ENCODE measurements around the gene KCNA1.
"Not testable (repeated sequence)": the region's sequence is repeated elsewhere in the genome, so short reads cannot be mapped to it uniquely, and the experiment has no call there.

The KCNA1 gene

GRCh38 chr12:4909734-4910501 lies at the start of gene KCNA1:
Gene KCNA1 (plus strand): TSS chr12:4909905. CDS start chr12:4911379, 1,474 bp downstream.
- peak in 1 of 2 experiments; percentile 24 for DNase-seq

DNA sequence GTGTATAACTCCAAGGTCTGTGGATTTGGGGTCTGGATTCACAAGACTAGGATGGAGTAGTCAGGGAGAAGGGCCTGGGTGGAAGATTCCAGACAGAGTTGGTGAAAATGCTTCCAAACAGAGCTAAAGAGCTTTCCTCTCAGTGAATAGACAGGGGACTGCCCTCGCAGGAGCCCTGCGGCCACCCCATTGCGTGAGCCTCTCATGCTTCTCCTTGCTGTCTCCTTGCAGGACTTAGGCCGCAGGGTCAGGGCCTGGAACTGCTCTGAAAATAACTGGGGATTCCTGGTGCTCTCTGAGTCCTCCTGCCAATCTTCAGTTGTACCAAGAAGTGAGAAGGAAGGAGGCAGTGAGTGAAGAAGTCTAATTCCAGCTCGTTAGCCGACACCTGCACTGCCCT lies 49.0 kb upstream of the KCNA1 start:
- DNase-seq: no peak

- DNase-seq: no peak
These were observed 46.9 kb upstream of the KCNA1 start for GRCh38 chr12:4862809-4863208.

DNA sequence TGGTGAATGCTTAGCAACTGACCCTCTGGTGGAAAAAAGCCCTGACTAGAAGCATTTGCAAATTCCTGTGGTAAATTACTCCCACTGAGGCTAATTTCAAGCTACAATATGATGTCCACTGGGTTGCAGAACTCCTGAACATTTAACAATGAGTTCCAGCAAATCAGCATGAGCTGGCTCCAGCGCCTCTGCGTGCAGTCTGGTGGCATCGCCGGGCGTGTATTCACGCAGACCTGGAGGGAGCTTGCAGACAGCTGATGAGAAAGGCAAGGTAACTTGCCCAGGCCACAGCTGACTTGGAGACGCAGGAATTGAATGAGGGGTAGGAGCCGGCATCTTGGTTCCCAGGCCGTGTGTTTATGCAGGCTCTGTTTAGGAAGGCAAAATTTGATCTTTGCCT lies 45.1 kb upstream of the KCNA1 start:
- no peak for DNase-seq

GRCh38 chr12:4865246-4865645 lies 44.5 kb upstream of the KCNA1 start:
- DNase-seq: no peak

- peak; percentile 6 to 49 for DNase-seq
These were observed 43.4 kb upstream of the KCNA1 start for GRCh38 chr12:4866299-4866698.

DNA sequence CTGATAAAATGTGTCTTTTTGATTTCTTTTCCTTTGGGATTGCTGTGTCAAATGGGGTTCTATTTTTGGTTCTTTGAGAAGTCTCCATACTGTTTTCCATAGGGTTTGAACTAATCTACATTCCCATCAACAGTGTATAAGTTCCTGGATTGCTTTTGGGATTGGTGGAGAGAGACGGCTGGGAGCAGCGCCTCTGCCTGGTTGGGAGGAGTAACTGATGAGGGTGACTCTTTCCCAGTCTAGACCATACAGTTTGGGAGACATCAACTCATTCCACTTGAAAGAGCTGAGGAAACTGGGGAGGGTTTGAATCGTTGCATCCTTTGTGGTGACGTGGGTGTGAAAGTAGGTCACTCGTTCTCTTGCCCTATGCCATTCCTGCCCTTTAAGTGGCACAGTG lies 42.3 kb upstream of the KCNA1 start:
- no peak for DNase-seq

- DNase-seq: no peak
These were observed 39.3 kb upstream of the KCNA1 start for GRCh38 chr12:4870423-4870822.

DNA sequence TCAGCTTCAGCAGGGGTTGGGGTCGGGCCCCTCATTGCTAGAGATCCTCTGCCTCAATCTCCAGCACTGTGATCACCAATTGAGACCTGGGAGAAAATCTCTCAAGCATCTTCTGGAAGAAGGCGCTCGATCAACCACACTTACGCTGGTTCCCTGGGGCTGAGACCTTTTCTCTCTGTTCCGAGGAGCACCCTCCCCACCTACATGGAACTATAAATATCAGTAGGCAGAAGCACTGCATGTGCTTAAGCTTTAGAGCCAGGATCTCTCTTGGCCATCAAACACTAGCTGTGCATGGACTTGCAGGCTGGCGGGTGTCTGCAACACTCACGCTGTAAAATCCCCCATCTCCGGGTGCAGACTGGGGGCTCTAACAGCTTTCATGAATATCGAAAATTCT lies 38.2 kb upstream of the KCNA1 start:
- DNase-seq: no peak

- DNase-seq: no peak
These were observed 35.8 kb upstream of the KCNA1 start for GRCh38 chr12:4873947-4874346.

GRCh38 chr12:4874671-4875070 lies 35.0 kb upstream of the KCNA1 start:
- DNase-seq: no peak

DNA sequence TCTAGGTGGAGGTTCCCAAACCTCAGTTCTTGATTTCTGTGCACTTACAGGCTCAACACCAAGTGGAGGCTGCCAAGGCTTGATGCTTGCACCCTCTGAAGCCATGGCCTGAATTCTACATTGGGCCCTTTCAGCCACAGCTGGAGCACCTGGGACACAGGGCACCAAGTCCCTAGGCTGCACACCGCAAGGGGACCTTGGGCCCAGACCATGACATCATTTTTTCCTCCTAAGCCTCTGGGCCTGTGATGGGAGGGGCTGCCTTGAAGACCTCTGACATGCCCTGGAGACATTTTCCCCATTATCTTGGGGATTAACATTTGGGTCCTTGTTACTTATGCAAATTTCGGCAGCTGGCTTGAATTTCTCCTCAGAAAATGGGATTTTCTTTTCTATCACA lies 30.2 kb upstream of the KCNA1 start:
- DNase-seq: not testable (repeated sequence)

- DNase-seq: peak; percentile 13 to 25
These were observed 28.2 kb upstream of the KCNA1 start for GRCh38 chr12:4881266-4882064.

GRCh38 chr12:4891866-4892265 lies 17.8 kb upstream of the KCNA1 start:
- DNase-seq: no peak

GRCh38 chr12:4892418-4892817 lies 17.3 kb upstream of the KCNA1 start:
- DNase-seq: no peak

DNA sequence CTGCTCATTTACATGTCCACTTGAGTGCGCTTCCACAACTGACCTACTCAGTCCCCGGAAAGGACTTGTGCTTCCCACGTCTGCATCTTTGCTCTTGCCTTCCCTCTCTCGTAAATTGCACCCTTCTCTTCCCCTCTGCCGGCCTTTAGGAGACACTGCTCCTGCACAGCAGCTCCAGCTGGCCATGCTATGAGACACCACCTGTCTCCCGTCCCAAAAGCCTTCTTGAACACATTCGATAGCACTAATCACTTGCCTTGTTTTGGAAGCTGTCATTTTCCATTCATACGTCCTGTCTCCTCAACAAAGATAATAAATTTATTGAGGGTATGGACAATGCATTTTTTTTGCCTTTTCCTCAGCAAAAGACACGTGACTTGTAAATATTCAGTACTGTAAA lies 15.7 kb upstream of the KCNA1 start:
- DNase-seq: peak; percentile 33 to 73

- no peak for DNase-seq
These were observed 10.3 kb upstream of the KCNA1 start for GRCh38 chr12:4899364-4899763.

DNA sequence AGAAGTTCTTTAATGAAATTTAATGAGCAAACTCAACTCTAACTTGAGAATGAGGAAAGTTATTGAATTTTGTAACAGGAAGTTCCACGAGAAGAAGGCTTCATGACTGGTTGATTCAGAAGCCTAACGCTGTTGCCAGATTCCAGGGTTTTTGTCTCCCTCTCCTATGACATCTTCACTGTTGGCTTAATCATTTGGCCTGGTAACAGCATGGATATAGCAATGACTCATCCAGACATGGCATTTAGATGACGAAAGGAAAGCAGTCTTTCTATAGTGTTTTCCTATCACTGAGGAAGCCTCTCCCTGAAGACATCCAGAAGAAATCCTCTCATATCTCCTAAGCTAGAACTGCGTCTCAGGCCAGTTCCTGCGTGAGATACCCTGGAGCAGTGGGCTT lies 9.4 kb upstream of the KCNA1 start:
- DNase-seq: no peak

GRCh38 chr12:4905316-4905715 lies 4.4 kb upstream of the KCNA1 start:
- DNase-seq: no peak

DNA sequence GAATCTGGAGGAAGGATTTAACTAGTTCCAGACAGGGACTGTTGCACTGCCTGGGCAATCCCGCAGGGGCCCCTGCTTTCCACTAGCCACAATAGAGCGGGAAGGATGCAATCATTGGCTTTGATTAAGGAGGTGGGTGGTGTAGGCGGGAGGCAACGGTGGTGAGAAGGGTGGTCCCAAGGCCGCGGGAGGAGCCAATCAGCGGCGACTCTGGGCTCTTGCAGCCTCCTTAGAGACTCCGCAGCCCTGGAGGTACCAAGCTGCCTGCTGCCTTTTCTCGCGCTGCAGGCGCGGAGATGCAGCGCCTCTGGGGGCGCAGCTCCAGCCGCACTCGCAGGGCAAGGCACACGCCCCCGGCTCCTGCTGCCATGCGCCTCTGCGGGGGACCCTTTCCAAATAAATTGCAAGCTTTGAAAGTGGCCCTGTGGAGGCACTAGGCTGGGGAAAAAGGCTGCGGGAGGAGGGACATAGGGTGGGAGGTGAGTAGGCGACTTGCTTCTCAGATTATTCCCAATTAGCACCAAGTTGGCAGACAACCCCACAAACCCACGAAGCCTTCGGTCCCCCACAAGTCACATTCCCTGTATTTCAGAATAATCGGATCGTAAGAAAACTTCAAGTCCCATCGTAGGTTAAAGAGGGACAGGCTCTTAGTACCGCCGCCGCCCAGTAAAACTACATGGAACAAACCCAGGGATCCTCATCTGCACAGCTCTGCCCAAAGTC lies 858 bp upstream of the KCNA1 start:
- peak; percentile 49 to 74 for DNase-seq

DNA sequence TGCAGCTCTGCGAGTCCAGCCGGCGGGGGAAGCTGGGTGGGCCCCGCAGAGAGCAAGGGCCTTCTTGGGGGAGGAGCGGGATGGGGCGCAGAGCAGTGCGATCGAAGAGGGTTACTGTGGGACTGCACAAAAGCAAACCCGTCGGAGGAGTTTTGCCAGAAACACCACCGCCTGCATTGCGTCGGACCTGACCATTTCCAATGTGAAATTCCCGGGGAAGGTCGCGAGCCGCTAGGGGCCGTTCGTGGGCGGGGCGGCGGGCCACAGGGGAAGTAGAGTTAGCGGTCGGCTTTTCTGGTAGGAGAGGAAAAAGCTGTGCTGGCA lies 333 bp upstream of the KCNA1 start:
- no peak for DNase-seq

DNA sequence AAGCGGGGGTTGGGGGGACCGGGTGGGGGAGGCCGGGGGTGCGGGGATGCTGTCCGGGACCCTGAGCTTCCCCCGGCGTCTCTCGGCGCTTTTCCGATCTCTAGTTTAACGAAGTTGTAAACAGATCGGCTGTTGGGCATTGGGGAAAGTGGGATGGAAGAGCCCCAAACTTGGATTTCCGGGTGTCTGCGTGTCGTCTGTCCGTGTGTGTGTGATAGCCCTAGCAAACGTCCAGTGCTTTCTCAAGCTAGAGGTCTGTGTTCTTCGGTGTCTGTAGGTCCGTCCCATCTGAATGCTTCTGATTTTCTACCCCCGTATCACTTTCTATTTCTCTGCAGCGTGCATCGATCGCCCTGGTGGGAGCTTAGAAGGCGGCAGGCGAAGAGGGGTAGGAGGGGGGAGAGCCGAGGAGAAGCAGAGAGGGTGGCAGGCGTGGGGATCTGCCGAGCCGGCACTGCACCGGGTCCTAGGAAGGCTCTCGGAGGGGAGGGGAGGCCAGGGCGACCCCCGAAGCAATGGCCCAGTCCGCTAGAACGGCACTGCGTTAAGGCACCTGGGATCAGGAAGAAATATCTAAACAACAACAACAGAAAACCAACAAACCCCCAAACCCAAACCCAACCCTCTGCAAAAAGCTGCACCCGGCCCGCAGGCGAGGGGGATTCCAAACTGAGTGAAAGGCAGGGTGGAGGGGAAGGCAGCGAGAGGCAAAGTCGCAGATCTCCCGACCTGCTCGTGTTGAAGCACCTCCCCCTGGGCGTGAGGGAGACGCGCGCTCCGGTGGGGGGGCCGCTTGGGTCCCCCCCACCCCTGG lies 1.0 kb downstream of the KCNA1 start:
- DNase-seq: no peak

Data from NCI-H524 (cell line).